Measurements from ENCODE around the gene SLC2A2.

The SLC2A2 gene

GRCh38 chr3:171054231-171054630 is 27.7 kb upstream of the SLC2A2 start:
- DNase-seq: no peak
- TF ChIP-seq GATA1 (IDR thresholded peaks at IDR 0.05; ENCODE audit: low read depth, low read length) (no peak), POLR2A (IDR thresholded peaks at IDR 0.05; ENCODE audit: low read length) (no peak)

DNA sequence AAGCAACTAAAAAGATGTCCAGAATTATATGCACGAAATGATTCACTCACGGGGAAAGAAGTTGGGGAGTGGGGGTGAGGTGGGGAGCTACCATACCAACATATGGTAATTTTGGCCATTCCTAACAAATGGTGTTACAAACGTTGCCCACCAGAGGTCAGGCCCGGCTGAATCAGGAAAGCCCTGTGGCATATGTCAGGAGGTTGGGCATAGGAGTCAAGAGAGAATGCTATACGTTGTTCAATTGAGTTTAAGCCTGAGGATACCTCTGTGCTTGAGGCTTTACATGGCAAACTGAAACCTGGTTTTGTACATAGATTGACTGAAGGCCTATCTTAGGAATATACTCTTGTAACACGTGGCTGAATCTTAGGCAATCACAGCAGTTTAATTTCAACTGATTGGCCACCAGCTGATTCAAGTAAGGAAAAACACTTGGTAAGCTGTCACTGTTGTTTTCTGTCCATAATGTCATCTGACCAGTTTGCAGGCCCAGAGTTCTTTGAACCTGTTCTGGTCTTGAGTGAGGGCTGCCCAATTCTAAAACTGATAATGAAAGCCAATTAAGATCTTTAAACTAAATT is 23.4 kb upstream of the SLC2A2 start:
- peak; percentile 55 to 71 for DNase-seq
- no peak for TF ChIP-seq POLR2A (IDR thresholded peaks at IDR 0.05; ENCODE audit: low read length)
- no peak for TF ChIP-seq GATA1 (IDR thresholded peaks at IDR 0.05; ENCODE audit: low read depth, low read length)

DNA sequence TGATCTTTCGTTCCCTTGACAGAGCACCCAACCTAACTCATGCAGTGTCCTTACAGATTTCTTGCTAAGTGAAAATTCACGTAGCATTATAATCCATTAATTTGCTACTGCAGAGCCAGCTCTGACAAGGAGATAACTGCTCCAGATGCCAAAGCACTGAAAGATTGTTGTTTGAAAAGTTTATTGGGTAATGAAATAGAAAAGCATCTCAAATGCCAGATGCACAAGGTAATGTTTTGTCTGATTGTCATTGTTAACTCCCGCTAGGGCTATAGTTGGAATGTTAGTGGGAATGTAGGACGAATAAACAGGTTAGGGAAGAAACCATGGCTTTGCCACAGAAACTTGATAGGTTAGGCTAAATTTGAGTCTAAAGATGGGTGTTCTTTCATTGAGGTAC is 20.2 kb upstream of the SLC2A2 start:
- TF ChIP-seq GATA1 (IDR thresholded peaks at IDR 0.05; ENCODE audit: low read depth, low read length) (no peak), POLR2A (IDR thresholded peaks at IDR 0.05; ENCODE audit: low read length) (no peak)
- DNase-seq: no peak

GRCh38 chr3:171044835-171045793 is 18.6 kb upstream of the SLC2A2 start:
- no peak for DNase-seq
- TF ChIP-seq GATA1 (IDR thresholded peaks at IDR 0.05; ENCODE audit: low read depth, low read length) (no peak), POLR2A (IDR thresholded peaks at IDR 0.05; ENCODE audit: low read length) (no peak)

GRCh38 chr3:171044384-171044783 is 17.9 kb upstream of the SLC2A2 start:
- no peak for TF ChIP-seq GATA1 (IDR thresholded peaks at IDR 0.05; ENCODE audit: low read depth, low read length)
- TF ChIP-seq POLR2A (IDR thresholded peaks at IDR 0.05; ENCODE audit: low read length): no peak
- DNase-seq: no peak

- DNase-seq: no peak
- TF ChIP-seq POLR2A (IDR thresholded peaks at IDR 0.05; ENCODE audit: low read length): no peak
- TF ChIP-seq GATA1 (IDR thresholded peaks at IDR 0.05; ENCODE audit: low read depth, low read length): no peak
Measured at GRCh38 chr3:171039674-171040073, 13.2 kb upstream of the SLC2A2 start.

DNA sequence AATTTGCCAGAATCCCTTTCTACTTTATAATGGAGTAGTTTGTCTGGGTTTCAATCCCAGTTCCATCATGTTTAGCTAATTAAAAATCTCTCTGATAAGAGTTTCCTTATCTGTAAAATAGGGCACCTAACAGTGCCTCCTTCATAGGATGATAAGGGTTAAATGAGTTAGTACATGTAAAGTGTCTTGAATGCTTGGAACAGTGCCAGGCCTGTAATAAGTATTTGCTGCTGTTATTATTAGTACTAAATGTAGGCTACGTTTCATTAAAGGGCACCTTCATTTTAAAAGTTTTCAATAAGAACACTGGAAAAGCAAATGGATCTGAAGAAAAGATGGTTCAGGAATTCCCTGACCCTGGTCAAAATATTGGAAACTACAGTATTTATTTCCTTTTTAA is 11.8 kb upstream of the SLC2A2 start:
- TF ChIP-seq GATA1 (IDR thresholded peaks at IDR 0.05; ENCODE audit: low read depth, low read length): no peak
- TF ChIP-seq POLR2A (IDR thresholded peaks at IDR 0.05; ENCODE audit: low read length): no peak
- DNase-seq: peak; percentile 12 to 16

GRCh38 chr3:171028779-171029232 is 2.3 kb upstream of the SLC2A2 start:
- TF ChIP-seq POLR2A (IDR thresholded peaks at IDR 0.05; ENCODE audit: low read length) (no peak), GATA1 (IDR thresholded peaks at IDR 0.05; ENCODE audit: low read depth, low read length) (no peak)
- no peak for DNase-seq

GRCh38 chr3:171028025-171028778 is 1.7 kb upstream of the SLC2A2 start:
- TF ChIP-seq GATA1 (IDR thresholded peaks at IDR 0.05; ENCODE audit: low read depth, low read length) (no peak), POLR2A (IDR thresholded peaks at IDR 0.05; ENCODE audit: low read length) (no peak)
- peak; percentile 12 to 43 for DNase-seq

DNA sequence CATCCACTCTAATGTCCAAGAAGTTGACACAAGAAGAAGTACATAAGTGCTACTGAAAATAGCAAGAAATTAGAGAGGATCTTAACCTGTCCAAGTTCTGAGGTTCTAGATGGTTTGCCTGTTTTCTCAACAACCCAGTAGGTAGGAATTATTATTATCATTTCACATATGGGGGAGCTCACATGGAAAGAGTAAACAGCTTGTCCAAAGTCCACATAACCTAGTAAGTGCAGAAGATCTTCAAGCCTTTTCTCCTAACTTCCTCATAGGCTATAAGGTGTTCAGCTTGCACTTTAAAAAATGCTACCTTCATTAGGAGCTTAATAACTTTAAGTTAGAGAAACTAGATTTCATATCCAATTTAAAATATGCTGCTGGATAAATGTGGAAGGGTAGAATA is 3.0 kb downstream of the SLC2A2 start:
- no peak for TF ChIP-seq POLR2A (IDR thresholded peaks at IDR 0.05; ENCODE audit: low read length)
- no peak for TF ChIP-seq GATA1 (IDR thresholded peaks at IDR 0.05; ENCODE audit: low read depth, low read length)
- no peak for DNase-seq

DNA sequence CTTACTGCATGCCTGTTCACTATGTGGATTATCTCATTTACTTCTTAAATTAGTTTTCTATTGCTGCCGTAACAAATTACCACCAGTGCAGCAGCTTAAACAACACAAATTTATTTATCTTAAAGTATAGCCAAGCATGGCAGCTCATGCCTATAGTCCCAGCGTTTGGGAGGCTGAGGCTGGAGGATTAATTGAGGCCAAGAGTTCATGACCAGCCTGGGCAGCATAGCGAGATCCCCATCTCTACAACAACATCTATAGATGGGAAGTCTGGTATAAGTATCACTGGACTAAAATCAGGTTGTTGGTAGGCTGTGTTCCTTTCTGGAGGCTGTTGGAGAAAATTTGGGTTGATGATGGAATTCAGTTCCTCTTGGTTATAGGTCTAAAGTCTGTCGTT is 5.1 kb downstream of the SLC2A2 start:
- TF ChIP-seq POLR2A (IDR thresholded peaks at IDR 0.05; ENCODE audit: low read length): no peak
- no peak for TF ChIP-seq GATA1 (IDR thresholded peaks at IDR 0.05; ENCODE audit: low read depth, low read length)
- no peak for DNase-seq

- DNase-seq: peak in 1 of 2 experiments; percentile 9
- no peak for TF ChIP-seq GATA1 (IDR thresholded peaks at IDR 0.05; ENCODE audit: low read depth, low read length)
- TF ChIP-seq POLR2A (IDR thresholded peaks at IDR 0.05; ENCODE audit: low read length): no peak
Measured at GRCh38 chr3:171018156-171018935, 8.2 kb downstream of the SLC2A2 start.

Measured in erythroblast (primary cell).